Measurements from ENCODE around the gene SUSD3. TPM values are rescaled to one million over a fixed set of nuclear protein-coding genes. Genes with fewer than 3 reads are reported as not detected.

Gene SUSD3
- total and polyA plus RNA-seq, 4 donors, result 2.0 to 9.7 (median 5.1) TPM

GRCh38 chr9:93094658-93095204 lies 36.2 kb downstream of the SUSD3 start:
- no peak for ATAC-seq (ENCODE audit: insufficient read depth, low FRiP score)
- H3K4me3 ChIP-seq, result peak overlapping the region; percentile 2
- H3K27me3 ChIP-seq (ENCODE audit: control insufficient read depth in 3 of 3, insufficient read depth in 3 of 3, low read length in 2 of 3), result no peaks in the 10 kb centered on the region
- no peaks in the 10 kb centered on the region for H3K36me3 ChIP-seq (ENCODE audit: control insufficient read depth in 4 of 4, insufficient read depth in 4 of 4, low read length in 4 of 4)
- WGBS, 2 donors, result 35 to 41% methylated on average over 11 of the region's 11 CpGs
- H3K9ac ChIP-seq (ENCODE audit: insufficient read depth in 1 of 2, low read length in 2 of 2), result peak overlapping the region in 1 of 2 donors; percentile 84
- H3K9me3 ChIP-seq (ENCODE audit: control insufficient read depth in 4 of 4, insufficient read depth in 3 of 4, low read length in 3 of 4), result no peaks in the 10 kb centered on the region
- H3K27ac ChIP-seq (ENCODE audit: low read depth in 1 of 2, low read length in 1 of 2), result peak overlapping the region; percentile 73 to 96
- TF ChIP-seq CTCF (IDR thresholded peaks at IDR 0.05; ENCODE audit: control extremely low read depth, extremely low read depth), result no peak
- H3K4me1 ChIP-seq (ENCODE audit: control insufficient read depth in 5 of 5, insufficient read depth in 5 of 5, low read length in 5 of 5), result peaks cover 0 to 45% (median 9%) of the 10 kb centered on the region in 5 donors
- DNase-seq, result peak; percentile 77 to 83 (median 78)

GRCh38 chr9:93095205-93096130 lies 37.0 kb downstream of the SUSD3 start:
- H3K9me3 ChIP-seq (ENCODE audit: control insufficient read depth in 4 of 4, insufficient read depth in 3 of 4, low read length in 3 of 4), result no peaks in the 10 kb centered on the region
- ATAC-seq (ENCODE audit: insufficient read depth, low FRiP score) (peak; percentile 87), DNase-seq (peak; percentile 100)
- H3K27me3 ChIP-seq (ENCODE audit: control insufficient read depth in 3 of 3, insufficient read depth in 3 of 3, low read length in 2 of 3), result no peaks in the 10 kb centered on the region
- peak overlapping the region in 1 of 2 donors; percentile 84 for H3K9ac ChIP-seq (ENCODE audit: insufficient read depth in 1 of 2, low read length in 2 of 2)
- H3K36me3 ChIP-seq (ENCODE audit: control insufficient read depth in 4 of 4, insufficient read depth in 4 of 4, low read length in 4 of 4), result no peaks in the 10 kb centered on the region
- H3K4me1 ChIP-seq (ENCODE audit: control insufficient read depth in 5 of 5, insufficient read depth in 5 of 5, low read length in 5 of 5), result peaks cover 0 to 45% (median 9%) of the 10 kb centered on the region in 5 donors
- 4% methylated on average over 76 to 90 of the region's 95 CpGs for WGBS, 2 donors
- H3K27ac ChIP-seq (ENCODE audit: low read depth in 1 of 2, low read length in 1 of 2), result peak overlapping the region; percentile 73 to 96
- peak overlapping the region; percentile 2 for H3K4me3 ChIP-seq
- no peak for TF ChIP-seq CTCF (IDR thresholded peaks at IDR 0.05; ENCODE audit: control extremely low read depth, extremely low read depth)

- Histone ChIP-seq H3K27ac (ENCODE audit: low read depth in 1 of 2, low read length in 1 of 2) (peak within 1 kb of the TSS; percentile 84 to 96), H3K27me3 (ENCODE audit: control insufficient read depth in 3 of 3, insufficient read depth in 3 of 3, low read length in 2 of 3) (no peaks in the 10 kb centered on the region), H3K4me1 (ENCODE audit: control insufficient read depth in 5 of 5, insufficient read depth in 5 of 5, low read length in 5 of 5) (peaks cover 0 to 45% (median 9%) of the 10 kb centered on the region in 5 donors), H3K36me3 (ENCODE audit: control insufficient read depth in 4 of 4, insufficient read depth in 4 of 4, low read length in 4 of 4) (no peaks in the 10 kb centered on the region), H3K9me3 (ENCODE audit: control insufficient read depth in 4 of 4, insufficient read depth in 3 of 4, low read length in 3 of 4) (no peaks in the 10 kb centered on the region), H3K4me3 (peak within 1 kb of the TSS; percentile 88), H3K9ac (ENCODE audit: insufficient read depth in 1 of 2, low read length in 2 of 2) (peak within 1 kb of the TSS; percentile 37 to 84)
- 0% methylated on average over 51 to 65 of the region's 65 CpGs for WGBS, 2 donors
- TF ChIP-seq CTCF (IDR thresholded peaks at IDR 0.05; ENCODE audit: control extremely low read depth, extremely low read depth), result no peak
- DNase-seq, result peak in 2 of 3 donors; percentile 47 to 49
- no peak for ATAC-seq (ENCODE audit: insufficient read depth, low FRiP score)
Observed at GRCh38 chr9:93096131-93096802, 37.8 kb downstream of the SUSD3 start, which contains the start of gene CARD19. Gene CARD19 (plus strand): TSS chr9:93096217. CDS start chr9:93096346, 129 bp downstream.

Measured in lung (tissue), 12 donors.